Caco-2 (cell line): ENCODE data around the gene SEZ6. TPM values are rescaled to one million over a fixed set of nuclear protein-coding genes. Genes with fewer than 3 reads are reported as not detected.

Experiments
- BruUV-seq: library from RNA; stranded (reverse); fragments of 400-500 nt; replicated peaks from 2 replicates; lab custom pipeline; 2021; lab: Mats Ljungman, UMichigan
- CTCF ChIA-PET: fragments of 300-600 bp; sonication (Branson Sonifier 250); formaldehyde crosslinking; loops from one replicate; lab custom pipeline; 2022; ENCODE audit warnings: antibody characterized with exemption; lab: Charles Lee
- POLR2A ChIA-PET: fragments of 300-600 bp; sonication (Branson Sonifier 250); formaldehyde crosslinking; loops from one replicate; lab custom pipeline; 2022; ENCODE audit warnings: antibody characterized with exemption; lab: Charles Lee
- DNase-seq, 2 experiments: peaks; one replicate each; pipeline versions ENCODE4 v3.0.0 to v3.0.0-alpha.2; 2020 to 2022
- H3K27me3 ChIP-seq: replicated peaks from 2 replicates; pipeline ENCODE4 v1.6.0; 2011; ENCODE audit warnings: low read length; ENCODE audit not compliant: control insufficient read depth, insufficient read depth
- H3K36me3 ChIP-seq: 2 replicates; pipeline ENCODE4 v1.5.1; 2011; ENCODE audit warnings: low read length; ENCODE audit not compliant: control insufficient read depth, insufficient read depth
- H3K4me1 ChIP-seq: fragments of 250-450 bp; sonication (Bioruptor Pico); 2 replicates; pipeline ENCODE4 v1.5.1; 2020; ENCODE audit warnings: mild to moderate bottlenecking
- H3K4me3 ChIP-seq: 2 replicates; pipeline ENCODE4 v1.5.1; 2011; ENCODE audit warnings: low read depth, mild to moderate bottlenecking, control low read depth, low read length
- H3K9me3 ChIP-seq: fragments of 250-450 bp; sonication (Bioruptor Pico); 2 replicates; pipeline ENCODE4 v1.5.1; 2020; ENCODE audit warnings: mild to moderate bottlenecking, moderate library complexity
- H3K27ac Mint-ChIP-seq: one replicate; pipeline ENCODE4 v1.8.0; 2022; ENCODE audit warnings: mixed read lengths; ENCODE audit not compliant: unreplicated experiment
- H3K27me3 Mint-ChIP-seq: one replicate; pipeline ENCODE4 v1.8.0; 2022; ENCODE audit warnings: mixed read lengths; ENCODE audit not compliant: insufficient read depth, unreplicated experiment
- H3K36me3 Mint-ChIP-seq: one replicate; pipeline ENCODE4 v1.8.0; 2022; ENCODE audit warnings: mild to moderate bottlenecking, mixed read lengths; ENCODE audit not compliant: insufficient read depth, unreplicated experiment
- H3K4me1 Mint-ChIP-seq: one replicate; pipeline ENCODE4 v1.8.0; 2022; ENCODE audit warnings: low read depth, mixed read lengths; ENCODE audit not compliant: unreplicated experiment
- H3K4me3 Mint-ChIP-seq: one replicate; pipeline ENCODE4 v1.8.0; 2022; ENCODE audit warnings: mild to moderate bottlenecking, moderate library complexity, mixed read lengths; ENCODE audit not compliant: unreplicated experiment
- H3K9me3 Mint-ChIP-seq: one replicate; pipeline ENCODE4 v1.8.0; 2022; ENCODE audit warnings: mixed read lengths; ENCODE audit not compliant: unreplicated experiment
- CTCF ChIP-seq, 2 experiments: fragments of 200-600 bp in 1 of 2; IDR thresholded peaks; 1 replicate in 1 of 2; 2 replicates in 1 of 2; pipeline versions ENCODE4 v1.5.1 to v1.8.0; 2011 to 2022; ENCODE audit warnings: antibody characterized with exemption in 1 of 2, control low read depth in 1 of 2, inconsistent platforms in 1 of 2, low read depth in 1 of 2, low read length in 1 of 2, mild to moderate bottlenecking in 1 of 2, moderate library complexity in 1 of 2; ENCODE audit not compliant: insufficient read depth in 1 of 2, severe bottlenecking in 1 of 2, unreplicated experiment in 1 of 2
- intact Hi-C: fragments of 100-400 bp; cut with micrococcal nuclease; formaldehyde crosslinking; loops from one replicate; pipeline ENCODE4 v1.10.0; 2022; ENCODE audit not compliant: unreplicated experiment
- total RNA-seq: library from RNA; stranded (reverse); gene quantifications from 2 replicates; pipeline ENCODE4 v1.2.3, GENCODE V29; 2022

The SEZ6 gene
- total RNA-seq, 1 experiment from 2014 or later: not detected

- no peak for TF ChIP-seq CTCF (IDR thresholded peaks at IDR 0.05; ENCODE audit: insufficient read depth in 1 of 2, low read depth in 1 of 2, low read length in 1 of 2, severe bottlenecking in 1 of 2, unreplicated experiment in 1 of 2)
- ChIA-PET CTCF (no interaction called here), POLR2A (no interaction called here)
- Mint-ChIP-seq H3K27ac (no peak overlapping the region), H3K27me3 (no peaks in the 10 kb centered on the region), H3K4me3 (no peak overlapping the region), H3K36me3 (peaks cover 37% of the 10 kb centered on the region), H3K4me1 (no peaks in the 10 kb centered on the region), H3K9me3 (no peaks in the 10 kb centered on the region)
- Histone ChIP-seq H3K4me3 (no peak overlapping the region), H3K9me3 (no peaks in the 10 kb centered on the region), H3K27me3 (no peaks in the 10 kb centered on the region), H3K4me1 (no peaks in the 10 kb centered on the region), H3K36me3 (peaks cover 3% of the 10 kb centered on the region)
- intact Hi-C loops: no loop called here
- no peak for DNase-seq
- BruUV-seq: no TSS peak
These were observed 79.5 kb downstream of the SEZ6 start for GRCh38 chr17:28926366-28926765.

GRCh38 chr17:28925912-28926365, 79.9 kb downstream of the SEZ6 start:
- TF ChIP-seq CTCF (IDR thresholded peaks at IDR 0.05; ENCODE audit: insufficient read depth in 1 of 2, low read depth in 1 of 2, low read length in 1 of 2, severe bottlenecking in 1 of 2, unreplicated experiment in 1 of 2): no peak
- Histone ChIP-seq H3K4me1 (no peaks in the 10 kb centered on the region), H3K4me3 (no peak overlapping the region), H3K27me3 (no peaks in the 10 kb centered on the region), H3K9me3 (no peaks in the 10 kb centered on the region), H3K36me3 (peaks cover 3% of the 10 kb centered on the region)
- H3K36me3 Mint-ChIP-seq: peaks cover 40% of the 10 kb centered on the region
- H3K4me3 Mint-ChIP-seq: no peak overlapping the region
- TSS peak; percentile 23 for BruUV-seq
- intact Hi-C loops: no loop called here
- H3K9me3 Mint-ChIP-seq: no peaks in the 10 kb centered on the region
- no peak overlapping the region for H3K27ac Mint-ChIP-seq
- DNase-seq: no peak
- POLR2A ChIA-PET: no interaction called here
- CTCF ChIA-PET: no interaction called here
- no peaks in the 10 kb centered on the region for H3K27me3 Mint-ChIP-seq
- no peaks in the 10 kb centered on the region for H3K4me1 Mint-ChIP-seq

- H3K36me3 Mint-ChIP-seq: peaks cover 90% of the 10 kb centered on the region
- no peaks in the 10 kb centered on the region for H3K4me1 Mint-ChIP-seq
- Histone ChIP-seq H3K36me3 (peaks cover 7% of the 10 kb centered on the region), H3K4me3 (no peak overlapping the region), H3K27me3 (no peaks in the 10 kb centered on the region), H3K9me3 (no peaks in the 10 kb centered on the region), H3K4me1 (no peaks in the 10 kb centered on the region)
- no peaks in the 10 kb centered on the region for H3K27me3 Mint-ChIP-seq
- intact Hi-C loops: no loop called here
- no peak overlapping the region for H3K27ac Mint-ChIP-seq
- ChIA-PET POLR2A (no interaction called here), CTCF (interaction anchor here (2.1 kb wide), 1 partner anchor 157 kb away, joined by 5 read pairs; no protein-coding TSS in a partner anchor)
- no peak overlapping the region for H3K4me3 Mint-ChIP-seq
- BruUV-seq: no TSS peak
- TF ChIP-seq CTCF (IDR thresholded peaks at IDR 0.05; ENCODE audit: insufficient read depth in 1 of 2, low read depth in 1 of 2, low read length in 1 of 2, severe bottlenecking in 1 of 2, unreplicated experiment in 1 of 2): no peak
- no peak for DNase-seq
- H3K9me3 Mint-ChIP-seq: no peaks in the 10 kb centered on the region
These were observed 85.6 kb downstream of the SEZ6 start for GRCh38 chr17:28920201-28920600.
